ENCODE data around the gene HOXB6. TPM values are rescaled to one million over a fixed set of nuclear protein-coding genes. Genes with fewer than 3 reads are reported as not detected.

The HOXB6 gene
- total and polyA plus RNA-seq, 7 donors: 0.66 to 3.3 (median 1.2) TPM

- Histone ChIP-seq H3K9me3 (no peaks in the 10 kb centered on the region), H3K36me3 (ENCODE audit: insufficient read depth in 1 of 2, low read depth in 1 of 2) (no peaks in the 10 kb centered on the region), H3K4me3 (peak overlapping the region; percentile 73), H3K27ac (peak overlapping the region; percentile 65), H3K27me3 (ENCODE audit: insufficient read depth in 3 of 3, low read length in 2 of 3) (peaks cover 1 to 91% (median 29%) of the 10 kb centered on the region in 3 donors), H3K4me1 (no peaks in the 10 kb centered on the region)
- 12 to 14% (median 12%) methylated on average over 13 to 19 of the region's 19 CpGs for WGBS, 3 donors
- intact Hi-C loops (cut with DNase I): no loop called here
- ATAC-seq (no peak), DNase-seq (no peak)
- TF ChIP-seq, protein P1, sequence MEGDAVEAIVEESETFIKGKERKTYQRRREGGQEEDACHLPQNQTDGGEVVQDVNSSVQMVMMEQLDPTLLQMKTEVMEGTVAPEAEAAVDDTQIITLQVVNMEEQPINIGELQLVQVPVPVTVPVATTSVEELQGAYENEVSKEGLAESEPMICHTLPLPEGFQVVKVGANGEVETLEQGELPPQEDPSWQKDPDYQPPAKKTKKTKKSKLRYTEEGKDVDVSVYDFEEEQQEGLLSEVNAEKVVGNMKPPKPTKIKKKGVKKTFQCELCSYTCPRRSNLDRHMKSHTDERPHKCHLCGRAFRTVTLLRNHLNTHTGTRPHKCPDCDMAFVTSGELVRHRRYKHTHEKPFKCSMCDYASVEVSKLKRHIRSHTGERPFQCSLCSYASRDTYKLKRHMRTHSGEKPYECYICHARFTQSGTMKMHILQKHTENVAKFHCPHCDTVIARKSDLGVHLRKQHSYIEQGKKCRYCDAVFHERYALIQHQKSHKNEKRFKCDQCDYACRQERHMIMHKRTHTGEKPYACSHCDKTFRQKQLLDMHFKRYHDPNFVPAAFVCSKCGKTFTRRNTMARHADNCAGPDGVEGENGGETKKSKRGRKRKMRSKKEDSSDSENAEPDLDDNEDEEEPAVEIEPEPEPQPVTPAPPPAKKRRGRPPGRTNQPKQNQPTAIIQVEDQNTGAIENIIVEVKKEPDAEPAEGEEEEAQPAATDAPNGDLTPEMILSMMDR (IDR thresholded peaks at IDR 0.05): no peak
These were observed 27.3 kb downstream of the HOXB6 start for GRCh38 chr17:48577330-48577945.

DNA sequence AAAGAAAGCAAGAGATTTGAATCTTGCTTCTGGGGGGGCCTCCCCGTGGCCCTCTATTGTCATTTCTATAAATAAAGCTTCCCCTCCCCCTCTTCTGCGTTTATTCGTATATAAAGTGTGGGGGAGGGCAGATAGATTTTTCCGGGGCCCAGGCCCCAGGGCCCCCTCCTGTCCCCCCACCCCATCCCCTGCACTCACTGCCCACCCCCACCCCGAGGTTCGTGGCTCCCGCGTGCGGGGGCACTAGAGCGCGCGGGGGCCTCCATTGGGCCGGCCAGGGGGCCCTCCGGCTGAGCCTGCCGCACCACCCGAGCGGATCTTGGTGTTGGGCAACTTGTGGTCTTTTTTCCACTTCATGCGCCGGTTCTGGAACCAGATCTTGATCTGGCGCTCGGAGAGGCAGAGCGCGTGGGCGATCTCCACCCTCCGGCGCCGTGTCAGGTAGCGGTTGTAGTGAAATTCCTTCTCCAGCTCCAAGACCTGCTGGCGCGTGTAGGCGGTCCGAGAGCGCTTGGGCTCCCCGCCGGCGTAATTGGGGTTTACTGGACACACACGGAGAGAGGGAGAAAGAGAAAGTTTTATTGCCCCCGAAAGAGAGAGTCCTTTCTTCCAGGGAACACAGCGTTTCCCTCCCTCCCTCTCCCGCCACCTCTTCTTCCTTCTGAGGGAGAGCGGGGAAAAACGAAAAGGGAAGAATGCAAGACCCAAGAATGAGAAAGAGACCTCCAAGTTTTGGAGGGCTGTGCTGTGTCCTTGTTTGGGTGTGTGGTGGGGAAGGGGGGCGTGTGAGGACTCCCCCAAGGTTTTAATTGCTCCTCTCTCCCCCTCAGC lies 28.1 kb downstream of the HOXB6 start:
- peak in 2 of 4 donors; percentile 26 to 42 for ATAC-seq
- DNase-seq: peak in 1 of 2 donors; percentile 78
- Histone ChIP-seq H3K27ac (peak overlapping the region; percentile 6), H3K4me1 (no peaks in the 10 kb centered on the region), H3K4me3 (peak overlapping the region; percentile 73), H3K27me3 (ENCODE audit: insufficient read depth in 3 of 3, low read length in 2 of 3) (peaks cover 4 to 83% (median 25%) of the 10 kb centered on the region in 3 donors), H3K36me3 (ENCODE audit: insufficient read depth in 1 of 2, low read depth in 1 of 2) (no peaks in the 10 kb centered on the region), H3K9me3 (no peaks in the 10 kb centered on the region)
- WGBS, 3 donors: 18 to 24% (median 18%) methylated on average over 32 to 43 of the region's 43 CpGs
- intact Hi-C loops (cut with DNase I): no loop called here
- TF ChIP-seq, protein P1 (IDR thresholded peaks at IDR 0.05): no peak

DNA sequence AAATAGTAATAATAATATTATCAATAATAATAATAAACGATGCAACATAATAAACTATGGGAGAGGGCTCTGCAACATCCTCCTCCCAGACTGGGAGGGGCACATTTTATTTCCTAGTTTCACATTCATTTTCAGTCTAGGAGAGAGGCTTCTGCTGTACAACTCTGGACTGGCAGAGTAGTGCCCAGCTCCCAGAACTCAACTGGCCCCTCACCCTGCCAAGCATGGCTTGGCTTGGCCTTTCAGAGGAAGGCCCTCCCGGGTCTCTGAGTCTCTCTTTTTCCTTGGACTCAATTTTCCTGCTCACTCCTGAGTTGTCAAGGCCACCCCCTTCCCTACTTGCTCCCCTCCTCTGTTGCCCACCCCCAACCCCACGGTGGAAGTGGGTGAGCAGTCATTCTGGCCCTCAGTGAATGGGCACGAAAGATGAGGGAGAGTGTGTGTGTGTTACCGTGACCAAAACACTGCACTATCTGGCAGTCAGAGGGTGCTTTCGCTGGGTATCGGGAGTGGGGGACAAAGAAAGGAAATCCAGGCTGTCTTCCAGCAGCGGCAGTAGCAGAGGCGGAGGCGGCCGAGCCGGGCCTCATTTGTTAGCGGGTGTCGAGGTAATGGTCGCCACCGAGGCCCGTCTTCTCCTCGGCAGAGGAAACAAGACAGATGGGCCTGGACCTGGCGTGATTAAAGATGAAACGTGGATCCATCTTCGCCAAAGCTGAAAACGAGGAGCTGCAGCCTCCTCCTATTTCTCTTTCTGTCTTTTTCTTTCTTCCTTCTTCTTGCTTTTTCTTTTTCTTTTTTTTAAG lies 28.9 kb downstream of the HOXB6 start:
- WGBS, 3 donors: 29 to 43% (median 34%) methylated on average over 22 of the region's 22 CpGs
- Histone ChIP-seq H3K36me3 (ENCODE audit: insufficient read depth in 1 of 2, low read depth in 1 of 2) (no peaks in the 10 kb centered on the region), H3K4me3 (peak overlapping the region; percentile 73), H3K27me3 (ENCODE audit: insufficient read depth in 3 of 3, low read length in 2 of 3) (peaks cover 4 to 79% (median 20%) of the 10 kb centered on the region in 3 donors), H3K4me1 (no peaks in the 10 kb centered on the region), H3K9me3 (no peaks in the 10 kb centered on the region), H3K27ac (peak overlapping the region; percentile 6)
- ATAC-seq (no peak), DNase-seq (no peak)
- TF ChIP-seq, protein P1 (IDR thresholded peaks at IDR 0.05): no peak
- intact Hi-C loops (cut with DNase I): no loop called here

- peaks cover 4 to 78% (median 23%) of the 10 kb centered on the region in 3 donors for H3K27me3 ChIP-seq (ENCODE audit: insufficient read depth in 3 of 3, low read length in 2 of 3)
- 61 to 72% (median 63%) methylated on average over 7 of the region's 7 CpGs for WGBS, 3 donors
These were observed 29.7 kb downstream of the HOXB6 start for GRCh38 chr17:48575066-48575582.

More at GRCh38 chr17:48575066-48575582, 29.7 kb downstream of the HOXB6 start:
- Histone ChIP-seq H3K36me3 (ENCODE audit: insufficient read depth in 1 of 2, low read depth in 1 of 2) (no peaks in the 10 kb centered on the region), H3K4me1 (no peaks in the 10 kb centered on the region), H3K4me3 (no peak overlapping the region), H3K27ac (no peak overlapping the region), H3K9me3 (no peaks in the 10 kb centered on the region)
- TF ChIP-seq, protein P1 (IDR thresholded peaks at IDR 0.05): no peak
- DNase-seq (no peak), ATAC-seq (no peak)
- intact Hi-C loops (cut with DNase I): no loop called here

Data from psoas muscle (tissue), 8 donors.